ENCODE measurements around the gene U2AF2. TPM values are rescaled to one million over a fixed set of nuclear protein-coding genes. Genes with fewer than 3 reads are reported as not detected.
A peak's percentile ranks its signal among the peaks of the same experiment; 100 is the strongest.

Gene U2AF2
- total RNA-seq, 1 experiment from 2014 or later: 545 TPM

DNA sequence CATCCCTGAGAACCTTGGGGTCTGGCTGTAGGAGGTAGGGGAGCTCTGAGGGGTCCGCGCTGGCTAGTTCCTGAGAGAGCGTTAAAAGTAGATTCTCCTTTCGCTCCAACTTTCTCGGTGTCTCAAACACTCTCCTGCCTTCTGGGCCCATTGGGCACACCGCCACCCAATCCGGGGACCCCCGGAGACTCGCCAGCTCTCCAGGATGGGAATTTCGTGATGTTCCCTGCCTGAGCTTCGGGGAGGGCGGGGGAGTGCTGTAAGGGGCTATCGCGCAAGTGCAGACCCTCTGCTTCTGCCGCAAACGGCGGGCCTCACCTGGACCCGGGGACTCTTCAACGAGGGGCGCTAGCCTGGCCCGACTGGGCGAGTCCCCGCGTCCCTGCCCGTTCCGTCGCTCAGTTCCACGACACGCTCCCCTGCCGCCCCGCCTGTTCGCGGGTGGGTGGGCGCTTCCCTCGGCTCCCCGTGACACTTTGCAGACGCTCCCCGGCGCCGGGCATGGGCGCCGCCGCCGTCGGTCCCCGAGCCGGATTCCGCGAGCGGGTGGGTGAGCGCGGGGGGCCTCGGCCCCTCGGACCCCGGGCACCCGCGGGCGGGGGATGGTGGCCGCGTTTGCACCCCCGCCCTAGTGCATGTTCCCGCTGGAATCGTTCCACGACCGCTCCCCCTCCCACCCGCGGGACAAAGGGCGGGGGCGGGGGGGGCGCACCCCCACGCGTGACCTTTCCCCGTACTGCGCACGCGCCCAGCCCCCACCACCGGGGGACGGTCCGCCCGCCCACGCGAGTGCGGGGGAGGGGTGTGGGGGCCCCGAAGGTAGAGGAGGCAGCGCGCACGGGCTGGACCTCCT is 6.9 kb upstream of the U2AF2 start, which contains the start of gene CCDC106:
CCDC106 (plus strand) TSS at position 481 of the 853 bp plus-strand sequence. CDS start 835 bp downstream, outside the sequence.
- CTCF ChIA-PET: interaction anchor here (0.5 to 1.4 kb wide), 2 partner anchors 15 to 230 kb away, joined by 6 to 9 read pairs; no protein-coding TSS in a partner anchor
- Histone ChIP-seq H3K9me3 (ENCODE audit: control insufficient read depth, insufficient read depth, low read depth, low read length) (no peaks in the 10 kb centered on the region), H3K4me1 (ENCODE audit: control insufficient read depth, insufficient read depth, low read length) (peaks cover 39% of the 10 kb centered on the region), H3K27ac (ENCODE audit: low read length) (peak within 1 kb of the TSS; percentile 94), H3K4me3 (ENCODE audit: low read depth in 2 of 2, low read length in 2 of 2) (peak within 1 kb of the TSS; percentile 70 to 78), H3K36me3 (ENCODE audit: control insufficient read depth, insufficient read depth, low read length) (peaks cover 16% of the 10 kb centered on the region), H3K27me3 (ENCODE audit: control insufficient read depth, insufficient read depth, low read length) (no peaks in the 10 kb centered on the region)
- TF ChIP-seq CTCF (IDR thresholded peaks at IDR 0.05): no peak
- TF ChIP-seq SIN3A (IDR thresholded peaks at IDR 0.05; ENCODE audit: borderline replicate concordance, insufficient read depth, low read depth, low read length): peak; percentile 6; the same call in 1 of the 2 replicates
- TF ChIP-seq POLR2AphosphoS5 (IDR thresholded peaks at IDR 0.05; ENCODE audit: low read depth, low read length): no peak; the same call in 1 of the 2 replicates
- TF ChIP-seq TCF7L2 (IDR thresholded peaks at IDR 0.05; ENCODE audit: low read depth, low read length): no peak
- TF ChIP-seq, protein P1, sequence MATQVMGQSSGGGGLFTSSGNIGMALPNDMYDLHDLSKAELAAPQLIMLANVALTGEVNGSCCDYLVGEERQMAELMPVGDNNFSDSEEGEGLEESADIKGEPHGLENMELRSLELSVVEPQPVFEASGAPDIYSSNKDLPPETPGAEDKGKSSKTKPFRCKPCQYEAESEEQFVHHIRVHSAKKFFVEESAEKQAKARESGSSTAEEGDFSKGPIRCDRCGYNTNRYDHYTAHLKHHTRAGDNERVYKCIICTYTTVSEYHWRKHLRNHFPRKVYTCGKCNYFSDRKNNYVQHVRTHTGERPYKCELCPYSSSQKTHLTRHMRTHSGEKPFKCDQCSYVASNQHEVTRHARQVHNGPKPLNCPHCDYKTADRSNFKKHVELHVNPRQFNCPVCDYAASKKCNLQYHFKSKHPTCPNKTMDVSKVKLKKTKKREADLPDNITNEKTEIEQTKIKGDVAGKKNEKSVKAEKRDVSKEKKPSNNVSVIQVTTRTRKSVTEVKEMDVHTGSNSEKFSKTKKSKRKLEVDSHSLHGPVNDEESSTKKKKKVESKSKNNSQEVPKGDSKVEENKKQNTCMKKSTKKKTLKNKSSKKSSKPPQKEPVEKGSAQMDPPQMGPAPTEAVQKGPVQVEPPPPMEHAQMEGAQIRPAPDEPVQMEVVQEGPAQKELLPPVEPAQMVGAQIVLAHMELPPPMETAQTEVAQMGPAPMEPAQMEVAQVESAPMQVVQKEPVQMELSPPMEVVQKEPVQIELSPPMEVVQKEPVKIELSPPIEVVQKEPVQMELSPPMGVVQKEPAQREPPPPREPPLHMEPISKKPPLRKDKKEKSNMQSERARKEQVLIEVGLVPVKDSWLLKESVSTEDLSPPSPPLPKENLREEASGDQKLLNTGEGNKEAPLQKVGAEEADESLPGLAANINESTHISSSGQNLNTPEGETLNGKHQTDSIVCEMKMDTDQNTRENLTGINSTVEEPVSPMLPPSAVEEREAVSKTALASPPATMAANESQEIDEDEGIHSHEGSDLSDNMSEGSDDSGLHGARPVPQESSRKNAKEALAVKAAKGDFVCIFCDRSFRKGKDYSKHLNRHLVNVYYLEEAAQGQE (IDR thresholded peaks at IDR 0.05; ENCODE audit: insufficient read depth in 1 of 2, low read depth in 2 of 2, low read length in 1 of 2): 0 out of 4 replicates have a peak, but pooled peaks of 1 of the 2 experiments have one; percentile 10
- in situ Hi-C loops (cut with HindIII; ENCODE audit: low pct_unique_long_range_greater_than_20kb, low sequenced_read_pairs): no loop called here
- BruUV-seq (replicated peaks): no TSS peak
- DNase-seq (ENCODE audit: low read depth, low spot score) (no peak), ATAC-seq (peak; percentile 61)
- POLR2A ChIA-PET: interaction anchor here (0.6 kb wide), 1 partner anchor 133 kb away, joined by 3 read pairs; no protein-coding TSS in a partner anchor
- intact Hi-C loops (cut with micrococcal nuclease; ENCODE audit: unreplicated experiment): no loop called here

GRCh38 chr19:55648585-55649267 is 6.1 kb upstream of the U2AF2 start:
- ChIA-PET POLR2A (no interaction called here), CTCF (interaction anchor here (0.6 kb wide), 1 partner anchor 659 kb away, joined by 4 read pairs; no protein-coding TSS in a partner anchor)
- no peak for DNase-seq (ENCODE audit: low read depth, low spot score)
- Histone ChIP-seq H3K9me3 (ENCODE audit: control insufficient read depth, insufficient read depth, low read depth, low read length) (no peaks in the 10 kb centered on the region), H3K27me3 (ENCODE audit: control insufficient read depth, insufficient read depth, low read length) (no peaks in the 10 kb centered on the region), H3K4me1 (ENCODE audit: control insufficient read depth, insufficient read depth, low read length) (peaks cover 36% of the 10 kb centered on the region), H3K27ac (ENCODE audit: low read length) (peak overlapping the region; percentile 94), H3K36me3 (ENCODE audit: control insufficient read depth, insufficient read depth, low read length) (peaks cover 16% of the 10 kb centered on the region), H3K4me3 (ENCODE audit: low read depth in 2 of 2, low read length in 2 of 2) (peak overlapping the region; percentile 70 to 78)
- ATAC-seq: peak; percentile 19; the same call in 1 of the 2 replicates
- TF ChIP-seq POLR2AphosphoS5 (IDR thresholded peaks at IDR 0.05; ENCODE audit: low read depth, low read length): no peak
- TF ChIP-seq SIN3A (IDR thresholded peaks at IDR 0.05; ENCODE audit: borderline replicate concordance, insufficient read depth, low read depth, low read length): no peak
- TF ChIP-seq, protein P1 (IDR thresholded peaks at IDR 0.05; ENCODE audit: insufficient read depth in 1 of 2, low read depth in 2 of 2, low read length in 1 of 2): no peak
- TF ChIP-seq CTCF (IDR thresholded peaks at IDR 0.05): no peak
- no peak for TF ChIP-seq TCF7L2 (IDR thresholded peaks at IDR 0.05; ENCODE audit: low read depth, low read length)
- intact Hi-C loops (cut with micrococcal nuclease; ENCODE audit: unreplicated experiment): no loop called here
- no TSS peak for BruUV-seq (replicated peaks)
- in situ Hi-C loops (cut with HindIII; ENCODE audit: low pct_unique_long_range_greater_than_20kb, low sequenced_read_pairs): no loop called here
